Caco-2 (cell line): Measurements from ENCODE around the gene MSTO1. TPM values are rescaled to one million over a fixed set of nuclear protein-coding genes. Genes with fewer than 3 reads are reported as not detected.
A peak's percentile ranks its signal among the peaks of the same experiment; 100 is the strongest.
"Not testable (repeated sequence)": the region's sequence is repeated elsewhere in the genome, so short reads cannot be mapped to it uniquely, and the experiment has no call there.

Experiments
- BruUV-seq: library from RNA; stranded (reverse); fragments of 400-500 nt; replicated peaks from 2 replicates; lab custom pipeline; 2021; lab: Mats Ljungman, UMichigan
- CTCF ChIA-PET: fragments of 300-600 bp; sonication (Branson Sonifier 250); formaldehyde crosslinking; loops from one replicate; lab custom pipeline; 2022; ENCODE audit warnings: antibody characterized with exemption; lab: Charles Lee
- POLR2A ChIA-PET: fragments of 300-600 bp; sonication (Branson Sonifier 250); formaldehyde crosslinking; loops from one replicate; lab custom pipeline; 2022; ENCODE audit warnings: antibody characterized with exemption; lab: Charles Lee
- DNase-seq, 2 experiments: peaks; one replicate each; pipeline versions ENCODE4 v3.0.0 to v3.0.0-alpha.2; 2020 to 2022
- H3K27me3 ChIP-seq: replicated peaks from 2 replicates; pipeline ENCODE4 v1.6.0; 2011; ENCODE audit warnings: low read length; ENCODE audit not compliant: control insufficient read depth, insufficient read depth
- H3K36me3 ChIP-seq: 2 replicates; pipeline ENCODE4 v1.5.1; 2011; ENCODE audit warnings: low read length; ENCODE audit not compliant: control insufficient read depth, insufficient read depth
- H3K4me1 ChIP-seq: fragments of 250-450 bp; sonication (Bioruptor Pico); 2 replicates; pipeline ENCODE4 v1.5.1; 2020; ENCODE audit warnings: mild to moderate bottlenecking
- H3K4me3 ChIP-seq: 2 replicates; pipeline ENCODE4 v1.5.1; 2011; ENCODE audit warnings: low read depth, mild to moderate bottlenecking, control low read depth, low read length
- H3K9me3 ChIP-seq: fragments of 250-450 bp; sonication (Bioruptor Pico); 2 replicates; pipeline ENCODE4 v1.5.1; 2020; ENCODE audit warnings: mild to moderate bottlenecking, moderate library complexity
- H3K27ac Mint-ChIP-seq: one replicate; pipeline ENCODE4 v1.8.0; 2022; ENCODE audit warnings: mixed read lengths; ENCODE audit not compliant: unreplicated experiment
- H3K27me3 Mint-ChIP-seq: one replicate; pipeline ENCODE4 v1.8.0; 2022; ENCODE audit warnings: mixed read lengths; ENCODE audit not compliant: insufficient read depth, unreplicated experiment
- H3K36me3 Mint-ChIP-seq: one replicate; pipeline ENCODE4 v1.8.0; 2022; ENCODE audit warnings: mild to moderate bottlenecking, mixed read lengths; ENCODE audit not compliant: insufficient read depth, unreplicated experiment
- H3K4me1 Mint-ChIP-seq: one replicate; pipeline ENCODE4 v1.8.0; 2022; ENCODE audit warnings: low read depth, mixed read lengths; ENCODE audit not compliant: unreplicated experiment
- H3K4me3 Mint-ChIP-seq: one replicate; pipeline ENCODE4 v1.8.0; 2022; ENCODE audit warnings: mild to moderate bottlenecking, moderate library complexity, mixed read lengths; ENCODE audit not compliant: unreplicated experiment
- H3K9me3 Mint-ChIP-seq: one replicate; pipeline ENCODE4 v1.8.0; 2022; ENCODE audit warnings: mixed read lengths; ENCODE audit not compliant: unreplicated experiment
- CTCF ChIP-seq, 2 experiments: fragments of 200-600 bp in 1 of 2; IDR thresholded peaks; 1 replicate in 1 of 2; 2 replicates in 1 of 2; pipeline versions ENCODE4 v1.5.1 to v1.8.0; 2011 to 2022; ENCODE audit warnings: antibody characterized with exemption in 1 of 2, control low read depth in 1 of 2, inconsistent platforms in 1 of 2, low read depth in 1 of 2, low read length in 1 of 2, mild to moderate bottlenecking in 1 of 2, moderate library complexity in 1 of 2; ENCODE audit not compliant: insufficient read depth in 1 of 2, severe bottlenecking in 1 of 2, unreplicated experiment in 1 of 2
- intact Hi-C: fragments of 100-400 bp; cut with micrococcal nuclease; formaldehyde crosslinking; loops from one replicate; pipeline ENCODE4 v1.10.0; 2022; ENCODE audit not compliant: unreplicated experiment
- total RNA-seq: library from RNA; stranded (reverse); gene quantifications from 2 replicates; pipeline ENCODE4 v1.2.3, GENCODE V29; 2022

Gene MSTO1
- total RNA-seq, 1 experiment from 2014 or later: 65.3 TPM

- Histone ChIP-seq H3K27me3 (no peaks in the 10 kb centered on the region), H3K36me3 (no peaks in the 10 kb centered on the region), H3K9me3 (peaks cover 12% of the 10 kb centered on the region), H3K4me1 (peaks cover under 1% of the 10 kb centered on the region; the same call in 1 of the 2 replicates), H3K4me3 (no peak overlapping the region)
- Mint-ChIP-seq H3K36me3 (no peaks in the 10 kb centered on the region), H3K9me3 (no peaks in the 10 kb centered on the region), H3K4me3 (no peak overlapping the region), H3K27me3 (no peaks in the 10 kb centered on the region), H3K27ac (no peak overlapping the region), H3K4me1 (no peaks in the 10 kb centered on the region)
- intact Hi-C loops: no loop called here
- CTCF ChIA-PET: no interaction called here
- POLR2A ChIA-PET: no interaction called here
- no peak for DNase-seq
- BruUV-seq: no TSS peak
- no peak for TF ChIP-seq CTCF (IDR thresholded peaks at IDR 0.05; ENCODE audit: insufficient read depth in 1 of 2, low read depth in 1 of 2, low read length in 1 of 2, severe bottlenecking in 1 of 2, unreplicated experiment in 1 of 2)
Measured at GRCh38 chr1:155636397-155637153, 26.6 kb downstream of the MSTO1 start.

- Mint-ChIP-seq H3K4me3 (no peak overlapping the region), H3K27ac (no peak overlapping the region), H3K27me3 (no peaks in the 10 kb centered on the region), H3K4me1 (no peaks in the 10 kb centered on the region), H3K9me3 (no peaks in the 10 kb centered on the region), H3K36me3 (peaks cover 10% of the 10 kb centered on the region)
- BruUV-seq: no TSS peak
- intact Hi-C loops: no loop called here
- POLR2A ChIA-PET: no interaction called here
- CTCF ChIA-PET: no interaction called here
- DNase-seq: no peak
- Histone ChIP-seq H3K9me3 (peaks cover 48% of the 10 kb centered on the region), H3K4me3 (no peak overlapping the region), H3K4me1 (peaks cover 6% of the 10 kb centered on the region), H3K27me3 (no peaks in the 10 kb centered on the region), H3K36me3 (no peaks in the 10 kb centered on the region)
- TF ChIP-seq CTCF (IDR thresholded peaks at IDR 0.05; ENCODE audit: insufficient read depth in 1 of 2, low read depth in 1 of 2, low read length in 1 of 2, severe bottlenecking in 1 of 2, unreplicated experiment in 1 of 2): no peak
Measured at GRCh38 chr1:155640367-155640766, 30.3 kb downstream of the MSTO1 start.

- H3K9me3 Mint-ChIP-seq, H3K4me3 Mint-ChIP-seq, H3K36me3 ChIP-seq, intact Hi-C loops, H3K27me3 Mint-ChIP-seq, POLR2A ChIA-PET, H3K27me3 ChIP-seq, H3K4me3 ChIP-seq, H3K4me1 ChIP-seq, CTCF ChIA-PET, H3K27ac Mint-ChIP-seq, H3K4me1 Mint-ChIP-seq, BruUV-seq: not testable (repeated sequence)
- peaks cover 48% of the 10 kb centered on the region for H3K9me3 ChIP-seq
- peak; percentile 77 to 80 for DNase-seq
- peaks cover 10% of the 10 kb centered on the region for H3K36me3 Mint-ChIP-seq
Measured at GRCh38 chr1:155642559-155643180, 32.7 kb downstream of the MSTO1 start.
